Prostate gland (tissue), 2 donors: ENCODE data around the gene GPX5.

Experiments
- POLR2AphosphoS5 ChIP-seq: sonication (generic); formaldehyde crosslinking; IDR thresholded peaks from one replicate; pipeline ENCODE4 v1.6.1; 2017; ENCODE audit warnings: antibody characterized with exemption
- TF ChIP-seq, protein P1 (sequence below), 4 experiments: fragments of 200-600 bp in 2 of 4; fragments of 450-650 bp in 2 of 4; sonication (generic) in 2 of 4; IDR thresholded peaks; 1 replicate in 3 of 4; 2 replicates in 1 of 4; pipeline ENCODE4 v1.5.1; 2016 to 2019; ENCODE audit warnings: antibody characterized with exemption in 4 of 4, mild to moderate bottlenecking in 2 of 4, moderate library complexity in 2 of 4

DNA sequence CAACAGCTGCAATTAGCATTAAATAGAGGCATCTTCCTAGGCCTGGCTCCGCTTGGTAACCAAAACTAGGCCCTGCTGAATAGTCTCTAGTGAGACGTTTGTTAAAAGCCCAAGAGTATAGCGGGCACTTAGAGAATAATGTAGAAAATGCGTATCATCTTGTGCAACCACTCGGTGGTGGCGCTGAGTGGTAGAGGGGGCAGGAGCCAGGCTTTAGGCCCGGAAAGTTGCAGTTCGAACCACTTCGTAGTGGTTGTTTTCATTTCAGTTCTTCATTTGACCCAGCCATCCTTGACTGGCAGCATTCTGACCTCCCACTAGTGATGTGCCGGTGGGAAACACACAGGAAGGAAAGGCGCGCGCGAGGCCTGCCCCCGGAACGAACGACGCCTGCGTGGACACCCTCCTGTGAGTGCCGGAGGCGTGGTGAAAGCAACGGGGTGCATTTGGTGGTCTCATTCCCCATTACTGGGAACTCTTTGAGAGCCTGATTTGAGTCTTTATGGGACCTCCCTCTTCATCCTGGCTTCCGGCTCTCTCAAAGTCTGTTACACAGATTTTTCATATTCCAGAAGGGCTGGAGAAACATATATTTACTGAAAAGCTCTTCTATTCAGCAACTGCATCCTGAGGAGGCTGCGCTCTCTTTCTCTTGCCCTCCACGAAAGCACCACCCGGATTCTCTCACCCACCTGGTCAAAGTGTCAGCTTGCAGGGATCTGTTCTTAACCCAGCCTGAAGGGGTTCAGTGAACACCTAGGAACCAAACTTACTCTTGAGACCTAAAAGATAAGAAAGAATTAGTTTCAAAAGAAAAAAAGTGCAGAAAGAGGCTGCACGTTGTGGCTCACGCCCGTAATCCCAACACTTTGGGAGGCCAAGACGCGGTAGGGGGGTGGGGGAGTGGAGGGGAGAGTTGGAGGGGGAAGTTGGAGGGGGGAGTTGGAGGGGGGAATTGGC, 18.2 kb downstream of the GPX5 start:
- TF ChIP-seq POLR2AphosphoS5 = no peak
- TF ChIP-seq, protein P1, sequence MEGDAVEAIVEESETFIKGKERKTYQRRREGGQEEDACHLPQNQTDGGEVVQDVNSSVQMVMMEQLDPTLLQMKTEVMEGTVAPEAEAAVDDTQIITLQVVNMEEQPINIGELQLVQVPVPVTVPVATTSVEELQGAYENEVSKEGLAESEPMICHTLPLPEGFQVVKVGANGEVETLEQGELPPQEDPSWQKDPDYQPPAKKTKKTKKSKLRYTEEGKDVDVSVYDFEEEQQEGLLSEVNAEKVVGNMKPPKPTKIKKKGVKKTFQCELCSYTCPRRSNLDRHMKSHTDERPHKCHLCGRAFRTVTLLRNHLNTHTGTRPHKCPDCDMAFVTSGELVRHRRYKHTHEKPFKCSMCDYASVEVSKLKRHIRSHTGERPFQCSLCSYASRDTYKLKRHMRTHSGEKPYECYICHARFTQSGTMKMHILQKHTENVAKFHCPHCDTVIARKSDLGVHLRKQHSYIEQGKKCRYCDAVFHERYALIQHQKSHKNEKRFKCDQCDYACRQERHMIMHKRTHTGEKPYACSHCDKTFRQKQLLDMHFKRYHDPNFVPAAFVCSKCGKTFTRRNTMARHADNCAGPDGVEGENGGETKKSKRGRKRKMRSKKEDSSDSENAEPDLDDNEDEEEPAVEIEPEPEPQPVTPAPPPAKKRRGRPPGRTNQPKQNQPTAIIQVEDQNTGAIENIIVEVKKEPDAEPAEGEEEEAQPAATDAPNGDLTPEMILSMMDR (IDR thresholded peaks at IDR 0.05) = no peak
